Posterior cingulate gyrus (tissue), 11 donors: ENCODE measurements around the gene PPM1H.
"Not testable (repeated sequence)": the region's sequence is repeated elsewhere in the genome, so short reads cannot be mapped to it uniquely, and the experiment has no call there.

ENCODE experiments used
- DNase-seq, 10 donors: peaks; one replicate each; pipeline versions ENCODE4 v3.0.0 to v3.0.0-alpha.2; 2020 to 2021; ENCODE audit warnings: mixed read lengths in 3 of 10
- intact Hi-C: fragments of 100-400 bp; cut with DNase I; formaldehyde crosslinking; loops from one replicate; pipeline ENCODE4 v1.15.1; 2023

PPM1H gene

DNA sequence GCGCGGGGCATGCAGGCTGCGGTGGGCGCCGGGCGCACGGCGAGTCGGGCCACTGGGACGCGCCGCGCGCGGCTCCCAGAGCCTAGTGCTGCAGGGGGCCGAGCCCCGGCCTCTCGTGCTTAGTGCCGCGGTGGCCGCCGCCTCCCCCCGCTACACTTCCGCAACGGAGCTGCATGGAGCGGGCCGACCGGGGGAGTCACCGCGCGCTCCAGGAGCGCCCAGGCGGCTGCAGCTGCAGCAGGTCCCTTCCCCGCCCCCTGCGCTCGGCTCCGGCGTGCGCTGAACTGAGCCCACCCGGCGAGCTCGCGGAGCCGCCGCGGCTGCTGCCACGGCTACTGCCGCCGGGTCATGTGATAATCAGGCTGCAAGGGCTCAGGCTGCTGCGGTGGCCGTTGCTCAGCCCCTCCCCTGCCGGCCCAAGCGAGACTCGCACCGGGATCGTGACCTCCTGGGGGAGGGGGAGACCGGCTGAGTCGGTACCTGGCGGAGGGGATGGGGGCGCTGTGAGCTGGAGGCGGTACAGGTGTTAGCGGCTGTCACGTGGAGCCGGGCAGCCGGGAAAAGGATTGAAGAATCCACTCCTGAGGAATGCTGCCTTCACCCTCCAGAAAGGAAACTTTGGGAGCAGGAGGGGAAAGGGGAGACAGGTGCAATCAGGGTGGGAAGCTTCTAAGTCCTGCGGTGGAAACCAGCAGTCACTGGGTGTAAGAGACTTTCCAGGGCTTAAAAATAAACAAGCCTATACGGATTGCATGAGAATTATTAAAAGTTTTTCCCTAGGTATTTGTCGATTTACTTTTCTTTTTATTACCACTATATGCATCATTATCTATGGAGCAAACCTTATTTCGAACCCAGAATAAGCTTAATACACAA is at the start of gene PPM1H:
PPM1H (minus strand) TSS at position 352 of the 876 bp plus-strand sequence. CDS start 414 bp downstream, outside the sequence.
- peak; percentile 67 to 97 (median 74) for DNase-seq
- intact Hi-C loops = loop anchor here (2.0 to 10.0 kb wide), 4 partner anchors 73 to 470 kb away; partner anchors contain the start of gene MON2

GRCh38 chr12:62983594-62983993 is 48.6 kb upstream of the PPM1H start:
- DNase-seq = peak in 4 of 10 donors; percentile 13 to 82 (median 27)
- intact Hi-C loops = no loop called here

GRCh38 chr12:62978768-62979167 is 43.8 kb upstream of the PPM1H start:
- DNase-seq = no peak
- intact Hi-C loops = no loop called here

- intact Hi-C loops = no loop called here
- DNase-seq = no peak
Observed at GRCh38 chr12:62977883-62978282, 42.9 kb upstream of the PPM1H start.

- DNase-seq = no peak
- intact Hi-C loops = no loop called here
Observed at GRCh38 chr12:62977418-62977817, 42.5 kb upstream of the PPM1H start.

DNA sequence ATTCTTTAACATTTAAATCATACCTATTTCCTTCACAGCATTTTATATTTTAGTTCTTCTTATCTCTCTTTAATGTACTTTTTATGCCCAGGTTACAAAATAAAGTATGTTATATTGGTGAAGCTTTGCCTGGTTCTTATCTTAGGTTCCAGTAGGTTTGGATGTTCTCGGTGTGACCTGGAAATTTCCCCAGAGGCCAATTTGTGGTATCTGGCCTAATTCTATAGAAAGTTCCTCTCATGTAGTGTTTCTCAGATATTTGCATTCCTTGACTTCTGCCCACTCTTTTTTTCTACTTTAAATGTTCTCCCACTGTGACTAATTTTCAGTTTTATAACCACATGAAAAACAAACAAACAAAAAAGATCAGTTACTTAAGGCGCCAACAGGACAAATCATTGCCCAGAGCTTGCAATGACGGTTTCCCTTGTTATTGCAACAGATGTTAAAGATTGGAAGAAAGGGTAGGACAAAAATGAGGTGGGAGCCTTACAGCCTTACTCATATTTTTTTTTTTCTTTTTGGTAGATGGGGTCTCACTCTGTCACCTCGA is 41.2 kb upstream of the PPM1H start:
- no peak for DNase-seq
- intact Hi-C loops = no loop called here

DNA sequence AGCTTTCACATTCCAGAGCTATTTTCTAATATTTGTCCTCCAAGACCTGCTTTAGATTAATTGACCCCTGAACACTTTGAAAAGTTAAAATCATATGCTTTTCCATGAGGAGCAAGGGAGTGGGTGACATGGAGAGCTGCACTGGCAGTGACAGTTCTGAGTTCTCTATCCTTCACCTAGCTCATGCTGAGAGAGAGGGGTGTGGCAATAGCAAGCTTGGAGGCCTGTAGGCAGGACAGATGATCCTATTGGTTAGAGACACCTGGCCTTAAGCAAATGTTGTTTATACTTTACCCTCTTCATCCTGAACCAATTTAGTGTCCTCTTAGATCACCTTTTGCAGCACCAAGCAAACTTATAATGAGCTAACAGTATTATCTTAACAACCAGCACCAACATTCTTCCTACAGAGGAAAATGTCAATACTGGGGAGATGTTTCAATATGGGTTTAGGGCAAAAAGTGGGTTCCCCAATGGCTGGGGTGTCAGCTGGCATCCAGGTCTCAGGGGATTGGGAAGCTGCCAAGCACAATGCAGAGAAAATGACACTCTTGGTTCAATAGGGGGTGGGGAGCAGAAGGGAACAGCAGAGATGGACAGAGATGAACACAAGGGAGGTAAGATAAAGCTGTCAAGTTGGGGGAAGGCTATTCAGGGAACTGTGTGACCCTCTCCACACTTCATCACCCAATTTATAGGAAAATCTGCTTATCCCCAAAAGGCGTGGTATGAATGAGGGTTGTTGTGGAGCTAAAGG is 37.0 kb upstream of the PPM1H start:
- DNase-seq = no peak
- intact Hi-C loops = no loop called here

DNA sequence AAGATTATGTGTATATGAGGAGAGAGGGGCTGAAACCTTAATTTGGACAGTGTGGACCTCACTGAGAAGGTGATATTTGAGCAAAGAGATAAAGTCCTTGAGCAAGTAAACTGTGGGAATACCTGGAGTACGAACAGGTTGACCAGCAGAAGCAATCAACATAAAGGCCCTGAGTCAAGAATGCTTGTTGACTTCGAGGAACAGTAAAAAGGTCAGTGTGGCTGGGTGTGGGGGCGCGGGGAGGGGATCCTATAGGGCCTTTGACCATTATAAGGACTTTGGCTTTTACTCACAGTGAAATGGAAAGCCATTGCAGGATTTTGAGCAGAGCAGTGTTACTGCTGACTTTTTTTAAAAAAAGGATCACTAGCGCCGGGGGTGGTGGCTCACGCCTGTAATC is 34.7 kb upstream of the PPM1H start:
- intact Hi-C loops = no loop called here
- DNase-seq = no peak

- intact Hi-C loops = no loop called here
Observed at GRCh38 chr12:62967701-62968100, 32.8 kb upstream of the PPM1H start.

DNA sequence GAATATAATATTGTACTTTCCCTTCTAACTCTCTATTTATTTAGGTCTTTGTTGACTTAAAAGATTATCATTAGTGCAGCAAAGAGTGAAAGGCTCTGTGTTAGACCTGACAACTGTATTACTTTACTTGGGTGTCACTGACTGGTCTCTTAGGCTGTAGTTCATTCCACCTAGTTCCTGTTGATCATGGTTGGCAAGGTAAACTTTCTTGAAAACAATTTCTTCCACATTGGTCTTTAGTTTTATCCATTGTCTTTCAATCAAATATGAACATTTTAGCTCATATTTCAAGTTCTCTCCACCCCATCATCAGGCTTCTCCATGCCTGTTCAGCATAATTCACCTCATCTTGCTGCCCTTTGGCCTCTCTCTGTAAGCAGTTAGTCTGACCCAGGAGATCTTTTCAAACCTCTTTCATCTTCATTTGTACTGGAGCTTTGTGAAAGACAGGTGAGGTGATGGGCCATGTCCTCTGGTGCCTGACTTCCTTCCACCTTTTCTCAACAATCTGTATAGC is 32.1 kb upstream of the PPM1H start:
- intact Hi-C loops = no loop called here
- DNase-seq = no peak

More at GRCh38 chr12:62967701-62968100, 32.8 kb upstream of the PPM1H start:
- no peak for DNase-seq

DNA sequence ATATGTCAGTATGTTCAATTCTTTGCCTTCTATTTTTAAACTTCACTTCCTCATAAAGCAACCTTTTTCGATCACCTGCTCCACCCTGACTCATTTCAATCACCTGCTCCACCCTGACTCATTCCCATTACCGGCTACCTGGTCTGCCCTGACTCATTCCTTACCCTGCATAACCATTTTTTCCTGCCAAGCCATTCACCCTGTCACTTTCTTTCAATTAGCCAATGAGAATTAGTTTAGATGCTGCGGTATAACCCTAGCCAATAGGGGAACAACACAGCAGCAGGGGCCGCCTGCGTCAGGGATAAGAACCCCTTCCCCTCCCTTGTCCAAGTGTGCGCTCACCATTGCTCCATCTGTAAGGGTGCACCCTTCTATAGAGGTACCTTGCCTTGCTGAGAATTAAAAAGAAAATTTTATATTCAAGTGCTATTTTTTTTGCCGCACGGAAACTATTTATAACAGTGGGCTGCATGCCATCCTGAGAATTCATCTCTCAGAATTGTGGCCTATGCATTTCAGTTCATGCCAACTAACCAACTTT is 31.6 kb upstream of the PPM1H start:
- intact Hi-C loops, DNase-seq: not testable (repeated sequence)

DNA sequence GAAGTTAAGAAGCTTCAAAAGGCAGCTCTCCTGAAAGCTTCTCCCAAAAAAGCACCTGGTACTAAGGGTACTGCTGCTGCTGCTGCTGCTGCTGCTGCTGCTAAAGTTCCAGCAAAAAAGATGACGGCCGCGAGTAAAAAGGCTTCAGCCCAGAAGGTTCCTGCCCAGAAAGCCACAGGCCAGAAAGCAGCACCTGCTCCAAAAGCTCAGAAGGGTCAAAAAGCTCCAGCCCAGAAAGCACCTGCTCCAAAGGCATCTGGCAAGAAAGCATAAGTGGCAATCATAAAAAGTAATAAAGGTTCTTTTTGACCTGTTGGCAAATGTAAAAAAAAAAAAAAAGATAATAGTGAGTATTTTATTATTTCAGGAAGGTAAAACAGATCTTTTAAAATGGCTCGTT is 30.8 kb upstream of the PPM1H start:
- intact Hi-C loops, DNase-seq: not testable (repeated sequence)

GRCh38 chr12:62965242-62965641 is 30.3 kb upstream of the PPM1H start:
- intact Hi-C loops = not testable (repeated sequence)

DNA sequence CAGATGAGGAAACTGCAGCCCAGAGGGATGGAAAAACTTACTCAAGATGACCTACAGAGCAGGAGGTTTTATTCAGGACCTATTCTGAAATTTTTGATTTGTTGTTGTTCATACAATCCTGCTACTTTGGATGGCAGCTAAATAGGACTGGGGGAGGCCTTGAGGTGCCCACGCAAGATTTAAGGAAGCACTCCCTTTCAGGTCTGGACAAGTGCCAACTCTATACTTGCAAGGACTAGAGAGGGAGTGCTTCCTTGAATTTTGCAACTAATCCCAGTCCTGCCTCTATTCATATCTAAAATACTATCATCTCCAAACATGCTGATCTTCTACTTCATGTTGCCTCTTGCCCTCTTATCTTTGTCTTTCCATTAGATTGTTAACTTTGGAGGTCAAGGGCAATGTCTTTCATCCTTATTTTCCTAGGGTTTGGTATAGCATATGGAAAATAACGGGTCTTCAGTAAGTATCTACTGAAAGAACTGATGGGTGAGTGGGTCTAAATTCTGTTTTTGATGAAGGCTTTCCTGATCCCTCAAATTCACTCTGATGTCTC is 28.6 kb upstream of the PPM1H start:
- DNase-seq = no peak
- intact Hi-C loops = no loop called here

More at GRCh38 chr12:62965242-62965641, 30.3 kb upstream of the PPM1H start:
- DNase-seq = not testable (repeated sequence)

DNA sequence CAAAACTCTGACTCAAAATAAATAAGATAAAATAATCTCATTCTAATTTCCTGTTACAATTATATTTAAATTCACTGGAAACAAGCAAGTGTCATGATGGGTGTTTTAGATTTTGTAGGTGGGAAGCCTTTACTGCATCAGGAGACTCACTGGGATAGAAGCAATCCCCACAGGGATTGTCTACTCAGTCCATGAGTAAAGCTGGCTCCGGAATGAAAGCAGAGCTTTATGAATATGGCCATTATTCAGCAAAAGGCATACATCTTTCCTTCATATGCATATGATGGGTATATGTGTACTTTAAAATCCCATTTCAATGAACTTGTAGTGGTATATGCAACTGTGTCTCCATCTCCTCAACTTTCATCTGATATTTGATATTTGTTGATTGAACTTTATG is 25.4 kb upstream of the PPM1H start:
- no peak for DNase-seq
- intact Hi-C loops = no loop called here

DNA sequence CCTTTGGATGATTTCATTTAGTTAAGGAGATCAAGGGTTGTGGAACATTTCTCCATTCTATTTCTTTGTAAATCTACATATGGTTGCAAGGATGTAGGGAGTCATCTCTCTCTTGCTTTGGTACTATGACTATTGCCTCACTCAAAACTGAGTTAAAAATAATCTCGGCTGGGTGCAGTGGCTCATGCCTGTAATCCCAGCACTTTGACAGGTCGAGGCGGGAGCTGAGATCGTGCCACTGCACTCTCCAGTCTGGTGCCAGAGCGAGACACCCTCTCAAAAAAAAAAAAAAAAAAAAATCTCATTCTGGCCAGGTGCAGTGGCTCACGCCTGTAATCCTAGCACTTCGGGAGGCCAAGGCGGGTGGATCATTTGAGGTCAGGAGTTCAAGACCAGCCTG is 24.8 kb upstream of the PPM1H start:
- intact Hi-C loops = no loop called here
- no peak for DNase-seq

DNA sequence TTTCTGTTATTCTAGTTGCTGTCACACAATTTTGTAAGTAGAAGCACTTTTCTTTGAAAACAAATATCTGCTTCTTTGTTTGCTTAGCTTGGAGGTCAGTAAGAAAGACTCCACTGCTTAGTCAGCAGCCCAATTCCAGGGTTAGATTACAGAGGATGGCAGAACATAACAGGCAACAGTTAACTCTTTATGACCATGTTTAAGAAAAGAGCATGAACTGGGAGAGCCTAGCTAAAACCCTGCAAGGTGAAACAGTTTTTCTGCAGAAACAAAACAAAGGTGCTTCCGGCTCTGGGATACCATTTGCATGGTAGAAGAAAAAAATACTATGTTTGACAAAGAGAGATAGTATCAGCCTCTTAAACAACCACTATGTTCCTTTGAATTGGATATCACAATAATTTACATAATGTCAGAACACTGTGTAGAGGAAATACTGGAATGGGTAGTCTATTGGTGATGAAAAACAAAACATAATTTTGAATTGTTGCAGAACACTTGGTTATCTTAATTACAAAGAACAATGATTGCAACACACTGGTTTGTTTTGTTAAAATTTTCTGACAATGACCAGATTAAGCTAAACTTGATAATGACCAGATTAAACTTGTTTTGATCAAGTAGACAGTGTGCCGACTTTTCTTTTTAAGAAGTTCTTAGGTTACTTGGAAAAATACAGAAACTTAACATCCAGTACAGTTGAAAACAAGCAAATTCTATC is 22.4 kb upstream of the PPM1H start:
- DNase-seq = no peak
- intact Hi-C loops = no loop called here

GRCh38 chr12:62955678-62956077 is 20.7 kb upstream of the PPM1H start:
- intact Hi-C loops = no loop called here
- DNase-seq = no peak

GRCh38 chr12:62950317-62950716 is 15.4 kb upstream of the PPM1H start:
- intact Hi-C loops = no loop called here
- DNase-seq = no peak

GRCh38 chr12:62948123-62948522 is 13.2 kb upstream of the PPM1H start:
- intact Hi-C loops = no loop called here
- no peak for DNase-seq
